Mesendoderm (in vitro differentiated cells): ENCODE results near the gene PRSS3.
"Not testable (repeated sequence)": the region's sequence is repeated elsewhere in the genome, so short reads cannot be mapped to it uniquely, and the experiment has no call there.

Experiments used
- DNase-seq: peaks from one replicate; pipeline ENCODE4 v3.0.0; 2013
- H2AK5ac ChIP-seq: 2 replicates; pipeline ENCODE4 v1.6.1; 2013; ENCODE audit warnings: low read length, inconsistent platforms
- H2BK120ac ChIP-seq: 2 replicates; pipeline ENCODE4 v1.6.1; 2013; ENCODE audit warnings: low read depth, mild to moderate bottlenecking, low read length, moderate library complexity, mixed read lengths
- H2BK15ac ChIP-seq: replicated peaks from 2 replicates; pipeline ENCODE4 v1.6.1; 2013; ENCODE audit warnings: low read depth, mild to moderate bottlenecking, moderate library complexity
- H2BK5ac ChIP-seq: 2 replicates; pipeline ENCODE4 v1.6.1; 2013; ENCODE audit warnings: low read length, inconsistent platforms
- H3K18ac ChIP-seq: 2 replicates; pipeline ENCODE4 v1.6.1; 2013; ENCODE audit warnings: mild to moderate bottlenecking, low read length, mixed read lengths
- H3K23ac ChIP-seq: one replicate; pipeline ENCODE4 v1.6.1; 2013; ENCODE audit warnings: low read length
- H3K27ac ChIP-seq: 2 replicates; pipeline ENCODE4 v1.5.1; 2013; ENCODE audit warnings: low read depth, mild to moderate bottlenecking, inconsistent platforms, low read length, moderate library complexity
- H3K27me3 ChIP-seq: 2 replicates; pipeline ENCODE4 v1.6.1; 2013; ENCODE audit warnings: low read length, control low read depth, mild to moderate bottlenecking, inconsistent platforms; ENCODE audit not compliant: insufficient read depth, poor library complexity
- H3K36me3 ChIP-seq: 2 replicates; pipeline ENCODE4 v1.6.1; 2013; ENCODE audit warnings: low read length, inconsistent platforms; ENCODE audit not compliant: control insufficient read depth, insufficient read depth
- H3K4ac ChIP-seq: one replicate; pipeline ENCODE4 v1.6.1; 2013; ENCODE audit warnings: low read depth, mild to moderate bottlenecking, low read length, moderate library complexity
- H3K4me1 ChIP-seq: 2 replicates; pipeline ENCODE4 v1.6.1; 2013; ENCODE audit warnings: low read depth, low read length, inconsistent platforms; ENCODE audit not compliant: control insufficient read depth
- H3K4me2 ChIP-seq: 2 replicates; pipeline ENCODE4 v1.6.1; 2013; ENCODE audit warnings: low read length
- H3K4me3 ChIP-seq: 2 replicates; pipeline ENCODE4 v1.5.1; 2013; ENCODE audit warnings: mild to moderate bottlenecking, low read length
- H3K56ac ChIP-seq: one replicate; pipeline ENCODE4 v1.6.1; 2013; ENCODE audit warnings: low read length
- H3K79me1 ChIP-seq: 2 replicates; pipeline ENCODE4 v1.6.1; 2013; ENCODE audit warnings: low read length, inconsistent platforms
- H3K79me2 ChIP-seq: 2 replicates; pipeline ENCODE4 v1.6.1; 2013; ENCODE audit warnings: mild to moderate bottlenecking, low read length; ENCODE audit not compliant: control insufficient read depth, insufficient read depth
- H3K9ac ChIP-seq: 2 replicates; pipeline ENCODE4 v1.6.1; 2013; ENCODE audit warnings: low read length, inconsistent platforms
- H4K5ac ChIP-seq: one replicate; pipeline ENCODE4 v1.6.1; 2013; ENCODE audit warnings: low read length
- H4K8ac ChIP-seq: one replicate; pipeline ENCODE4 v1.6.1; 2013; ENCODE audit warnings: low read depth, mild to moderate bottlenecking, control low read depth, low read length, moderate library complexity
- whole genome bisulfite sequencing: extraction: QIAGEN DNeasy Blood & Tissue Kit; methylation state at CpG from one replicate; pipeline ENCODE4 v1.1.7; 2013; ENCODE audit warnings: low lambda C conversion rate, missing lambda C conversion rate; ENCODE audit not compliant: insufficient coverage; ENCODE audit errors: extremely low coverage; 5-methylcytosine and 5-hydroxymethylcytosine counted together

PRSS3 gene

GRCh38 chr9:33765411-33765810 lies 29.9 kb upstream of the PRSS3 start:
- no peak overlapping the region for H3K18ac ChIP-seq
- no CpG with 5 or more reads among the region's 3 CpGs for WGBS
- H3K27ac ChIP-seq, result no peak overlapping the region
- H3K9ac ChIP-seq, result no peak overlapping the region
- H2BK5ac ChIP-seq, result no peak overlapping the region
- no peaks in the 10 kb centered on the region for H3K36me3 ChIP-seq
- H2BK15ac ChIP-seq, result no peak overlapping the region
- H3K4me3 ChIP-seq, result no peak overlapping the region
- no peak overlapping the region for H2AK5ac ChIP-seq
- no peaks in the 10 kb centered on the region for H3K4me1 ChIP-seq
- no peak overlapping the region for H4K5ac ChIP-seq
- no peaks in the 10 kb centered on the region for H3K79me1 ChIP-seq
- no peak overlapping the region for H3K4me2 ChIP-seq
- H2BK120ac ChIP-seq, result no peak overlapping the region
- H3K56ac ChIP-seq, result no peak overlapping the region
- no peak overlapping the region for H3K4ac ChIP-seq
- no peak for DNase-seq
- H3K79me2 ChIP-seq, result no peaks in the 10 kb centered on the region
- H3K27me3 ChIP-seq, result no peaks in the 10 kb centered on the region
- H3K23ac ChIP-seq, result no peak overlapping the region
- no peak overlapping the region for H4K8ac ChIP-seq

DNA sequence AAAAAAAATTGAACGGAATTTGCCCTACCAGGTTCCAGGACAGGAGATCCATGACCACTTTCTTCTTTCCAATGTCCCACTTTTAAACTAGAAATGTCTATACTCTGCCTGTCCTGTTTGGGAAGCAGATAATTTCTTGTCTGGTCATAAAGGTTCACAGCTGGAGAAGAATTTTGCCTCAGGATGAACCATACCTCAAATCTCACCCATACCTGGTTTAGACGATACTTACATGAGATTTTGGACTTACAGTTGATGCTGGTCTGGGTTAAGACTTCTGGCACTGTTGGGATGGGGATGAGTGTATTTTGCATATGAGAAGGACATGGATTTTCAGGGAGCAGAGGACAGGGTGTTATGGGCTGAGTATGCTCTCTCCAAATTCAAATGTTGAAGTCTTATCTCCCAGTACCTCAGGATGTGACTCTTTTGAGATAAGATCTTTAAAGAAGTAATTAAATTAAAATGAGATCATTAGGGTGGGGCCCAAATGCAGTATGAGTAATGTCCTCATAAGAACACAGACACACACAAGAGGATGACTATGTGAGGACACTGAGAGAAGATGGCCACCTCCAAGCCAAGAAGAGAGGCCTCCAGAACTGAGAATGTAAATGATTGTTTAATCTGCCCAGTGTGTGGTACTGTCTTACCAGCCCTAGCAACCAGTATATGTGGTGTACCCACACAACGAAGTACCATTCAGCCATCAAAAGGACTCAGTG lies 25.0 kb upstream of the PRSS3 start:
- H3K4me3 ChIP-seq, H2BK5ac ChIP-seq, DNase-seq, H3K56ac ChIP-seq, H4K5ac ChIP-seq, H2BK120ac ChIP-seq, H3K4me2 ChIP-seq, H4K8ac ChIP-seq, H3K23ac ChIP-seq, H3K9ac ChIP-seq, H3K79me2 ChIP-seq, H3K79me1 ChIP-seq, H3K27me3 ChIP-seq, H2BK15ac ChIP-seq, H3K4ac ChIP-seq, H2AK5ac ChIP-seq, H3K36me3 ChIP-seq, H3K27ac ChIP-seq, H3K18ac ChIP-seq, H3K4me1 ChIP-seq: not testable (repeated sequence)
- WGBS, result no CpG with 5 or more reads among the region's 3 CpGs

DNA sequence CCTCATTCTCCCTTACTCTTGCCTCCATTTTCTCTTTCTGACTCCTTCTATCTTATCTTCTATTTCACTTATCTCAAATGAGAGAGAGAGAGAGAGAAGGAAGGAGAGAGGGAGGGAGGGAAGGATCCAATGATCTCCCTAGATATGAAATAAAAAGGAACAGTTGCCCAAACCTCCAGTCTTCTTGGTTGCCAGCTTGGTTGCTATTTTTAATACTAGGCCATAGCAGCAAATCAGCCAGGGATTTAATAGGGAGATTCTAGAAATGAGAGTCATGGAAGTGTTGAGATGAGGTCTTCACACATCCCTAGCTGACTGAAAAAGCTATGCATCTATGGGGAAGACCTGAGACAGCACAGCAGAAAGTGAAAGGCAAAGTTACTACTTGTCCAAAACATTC lies 22.2 kb upstream of the PRSS3 start:
- H2AK5ac ChIP-seq, DNase-seq, H2BK5ac ChIP-seq, H2BK15ac ChIP-seq, H3K4me3 ChIP-seq, H3K36me3 ChIP-seq, H3K79me2 ChIP-seq, H4K5ac ChIP-seq, H3K79me1 ChIP-seq, H3K56ac ChIP-seq, H3K18ac ChIP-seq, H3K4me2 ChIP-seq, H4K8ac ChIP-seq, H3K27ac ChIP-seq, H3K4me1 ChIP-seq, H2BK120ac ChIP-seq, H3K23ac ChIP-seq, H3K9ac ChIP-seq, H3K4ac ChIP-seq, H3K27me3 ChIP-seq: not testable (repeated sequence)

- not testable (repeated sequence) for H2BK5ac ChIP-seq, H3K4me3 ChIP-seq, H4K8ac ChIP-seq, H3K56ac ChIP-seq, H3K4me2 ChIP-seq, H3K4me1 ChIP-seq, H3K79me2 ChIP-seq, H2BK15ac ChIP-seq, H3K27me3 ChIP-seq, H2BK120ac ChIP-seq, DNase-seq, H3K23ac ChIP-seq, H3K27ac ChIP-seq, H3K36me3 ChIP-seq, H3K79me1 ChIP-seq, H2AK5ac ChIP-seq, H4K5ac ChIP-seq, H3K4ac ChIP-seq, H3K9ac ChIP-seq, H3K18ac ChIP-seq
- WGBS, result no CpG with 5 or more reads among the region's 5 CpGs
These were observed 21.2 kb upstream of the PRSS3 start for GRCh38 chr9:33774074-33774659.

GRCh38 chr9:33776578-33776977 lies 18.8 kb upstream of the PRSS3 start:
- no peak overlapping the region for H4K5ac ChIP-seq
- no peaks in the 10 kb centered on the region for H3K79me1 ChIP-seq
- H3K4me1 ChIP-seq, result no peaks in the 10 kb centered on the region
- H3K9ac ChIP-seq, result no peak overlapping the region
- H3K56ac ChIP-seq, result no peak overlapping the region
- H3K79me2 ChIP-seq, result no peaks in the 10 kb centered on the region
- H2BK15ac ChIP-seq, result no peak overlapping the region
- H3K27me3 ChIP-seq, result no peaks in the 10 kb centered on the region
- no peaks in the 10 kb centered on the region for H3K36me3 ChIP-seq
- no peak overlapping the region for H3K4me3 ChIP-seq
- H4K8ac ChIP-seq, result no peak overlapping the region
- DNase-seq, result no peak
- H3K18ac ChIP-seq, result no peak overlapping the region
- H2BK5ac ChIP-seq, result no peak overlapping the region
- no peak overlapping the region for H2BK120ac ChIP-seq
- H2AK5ac ChIP-seq, result no peak overlapping the region
- H3K4me2 ChIP-seq, result no peak overlapping the region
- no peak overlapping the region for H3K23ac ChIP-seq
- H3K4ac ChIP-seq, result no peak overlapping the region
- H3K27ac ChIP-seq, result no peak overlapping the region
